ENCODE data around the gene B3GALT2. TPM values are rescaled to one million over a fixed set of nuclear protein-coding genes. Genes with fewer than 3 reads are reported as not detected.

Gene B3GALT2
- total and polyA plus RNA-seq, 2 of the 8 experiments (the other 6 are each of a cell fraction or from before 2014, with no cell fraction given), result not detected

- FAIRE-seq, result no peak
- POLR2A ChIA-PET (ENCODE audit: partially characterized antibody), result no interaction called here
- CTCF ChIA-PET (ENCODE audit: partially characterized antibody), result interaction anchor here (0.9 to 1.4 kb wide), 4 partner anchors 12 to 681 kb away, joined by 3 to 5 read pairs (median 3); no protein-coding TSS in a partner anchor
- TF ChIP-seq HDAC2 (IDR thresholded peaks at IDR 0.05; ENCODE audit: borderline replicate concordance in 1 of 2, low read depth in 2 of 2, low read length in 2 of 2) (no peak), SP1 (IDR thresholded peaks at IDR 0.05; ENCODE audit: low read depth, low read length) (no peak), TCF12 (IDR thresholded peaks at IDR 0.05; ENCODE audit: low read depth, low read length) (no peak), JUND (IDR thresholded peaks at IDR 0.05; ENCODE audit: low read length) (no peak), SRF (IDR thresholded peaks at IDR 0.05; ENCODE audit: low read depth, low read length) (no peak), MAFK (IDR thresholded peaks at IDR 0.05; ENCODE audit: low read depth, low read length) (no peak), SIRT6 (IDR thresholded peaks at IDR 0.05; ENCODE audit: low read length) (no peak), SP4 (IDR thresholded peaks at IDR 0.05; ENCODE audit: low read length) (no peak), SIN3A (conservative IDR thresholded peaks at IDR 0.05 in 1 of 2, IDR thresholded peaks at IDR 0.05 in 1 of 2; ENCODE audit: low read depth in 1 of 2, low read length in 2 of 2) (no peak), TAF7 (optimal IDR thresholded peaks at IDR 0.05; ENCODE audit: borderline replicate concordance, low read depth, low read length) (no peak), CTBP2 (IDR thresholded peaks at IDR 0.05; ENCODE audit: borderline replicate concordance, insufficient read depth, insufficient read length, low read length) (no peak), E2F6 (IDR thresholded peaks at IDR 0.05) (no peak), CHD2 (IDR thresholded peaks at IDR 0.05; ENCODE audit: low read length) (no peak)
Measured at GRCh38 chr1:193156117-193156821, 30.1 kb downstream of the B3GALT2 start.

More at GRCh38 chr1:193156117-193156821, 30.1 kb downstream of the B3GALT2 start:
- no peak overlapping the region for H2BK120ac ChIP-seq (replicated peaks; ENCODE audit: low read depth, low read length)
- no peaks in the 10 kb centered on the region for H3K27me3 ChIP-seq (replicated peaks in 1 of 4; ENCODE audit: control insufficient read depth in 3 of 4, extremely low read depth in 1 of 4, insufficient read depth in 3 of 4, low read length in 3 of 4)
- H3K27ac ChIP-seq (ENCODE audit: low read depth, low read length), result no peak overlapping the region
- no peak overlapping the region for H4K91ac ChIP-seq (replicated peaks; ENCODE audit: insufficient read length, low read length)
- H3K56ac ChIP-seq (replicated peaks; ENCODE audit: insufficient read length, low read depth, low read length), result no peak overlapping the region
- H3K18ac ChIP-seq (ENCODE audit: extremely low read depth, low read length), result no peak overlapping the region
- no peaks in the 10 kb centered on the region for H3K23me2 ChIP-seq (ENCODE audit: low read depth, low read length)
- H3K14ac ChIP-seq (ENCODE audit: insufficient read length), result no peak overlapping the region
- no peak overlapping the region for H3K9ac ChIP-seq (replicated peaks in 1 of 4; ENCODE audit: extremely low read depth in 1 of 4, low read depth in 3 of 4, low read length in 3 of 4)
- H3K79me2 ChIP-seq (ENCODE audit: control insufficient read depth in 1 of 2, insufficient read depth in 2 of 2, low read length in 2 of 2), result peaks cover 0 to 8% of the 10 kb centered on the region in 2 experiments; a peak in 1 of 4 replicates
- H3K4ac ChIP-seq (replicated peaks; ENCODE audit: insufficient read length, low read depth, low read length), result no peak overlapping the region
- H2BK15ac ChIP-seq (ENCODE audit: low read length), result no peak overlapping the region
- H2BK12ac ChIP-seq (ENCODE audit: low read depth, low read length), result no peak overlapping the region
- no peak overlapping the region for H3K23ac ChIP-seq (ENCODE audit: insufficient read length)
- H3K4me1 ChIP-seq (replicated peaks in 1 of 4; ENCODE audit: control insufficient read depth in 3 of 4, insufficient read depth in 4 of 4, low read length in 3 of 4), result no peaks in the 10 kb centered on the region
- H2AFZ ChIP-seq (ENCODE audit: low read length), result no peak overlapping the region
- H3K4me2 ChIP-seq (ENCODE audit: insufficient read depth in 1 of 2, low read depth in 2 of 2, low read length in 2 of 2), result no peak overlapping the region
- 94% methylated on average over 3 of the region's 3 CpGs; no CpG with 5 or more reads in 1 of the 2 experiments for WGBS, 2 experiments (ENCODE audit: extremely low coverage in 1 of 2, insufficient coverage in 1 of 2, insufficient read length in 1 of 2, insufficient replicate concordance in 2 of 2, low coverage in 1 of 2, low lambda C conversion rate in 2 of 2, missing lambda C conversion rate in 1 of 2)
- H2BK20ac ChIP-seq (ENCODE audit: low read length), result no peak overlapping the region
- no peak overlapping the region for H3K4me3 ChIP-seq (ENCODE audit: extremely low read depth in 1 of 4, insufficient read depth in 2 of 4, low read depth in 3 of 4, low read length in 4 of 4)
- H4K8ac ChIP-seq (ENCODE audit: extremely low read depth, insufficient read depth, low read length), result no peak overlapping the region
- no peak overlapping the region for H2BK5ac ChIP-seq (ENCODE audit: low read depth, low read length)
- H3K79me1 ChIP-seq (ENCODE audit: low read depth, low read length), result no peaks in the 10 kb centered on the region
- no peak overlapping the region for H2AK5ac ChIP-seq (ENCODE audit: low read depth, low read length)
- no peaks in the 10 kb centered on the region for H3K9me3 ChIP-seq (ENCODE audit: insufficient read depth in 2 of 2, low read depth in 1 of 2, low read length in 1 of 2)
- H4K5ac ChIP-seq (ENCODE audit: insufficient read length, low read depth, low read length), result no peak overlapping the region
- H3K36me3 ChIP-seq (ENCODE audit: control insufficient read depth in 2 of 4, insufficient read depth in 4 of 4, low read length in 3 of 4), result peaks cover 0 to 25% (median 10%) of the 10 kb centered on the region in 4 experiments; a peak in 6 of 8 replicates
- H4K20me1 ChIP-seq (replicated peaks in 1 of 2; ENCODE audit: control insufficient read depth in 1 of 2, insufficient read depth in 2 of 2, low read length in 2 of 2), result no peaks in the 10 kb centered on the region
- DNase-seq (ENCODE audit: low read depth in 1 of 2, low spot score in 2 of 2), result no peak
